Adrenal gland (tissue), 5 donors: ENCODE measurements around the gene SCAP.

Experiments
- POLR2A ChIP-seq, 2 donors: fragments of 450-650 bp; IDR thresholded peaks; one replicate each; pipeline ENCODE4 v1.6.1; 2017; ENCODE audit warnings: antibody characterized with exemption in 2 of 2, mild to moderate bottlenecking in 2 of 2, moderate library complexity in 1 of 2
- TF ChIP-seq, protein P1 (sequence below), 6 experiments: fragments of 450-650 bp in 4 of 6; fragments of 200-600 bp in 2 of 6; sonication (generic) in 1 of 6; IDR thresholded peaks; 1 replicate in 5 of 6; 2 replicates in 1 of 6; pipeline versions ENCODE4 v1.5.1 to v1.8.0; 2016 to 2021; ENCODE audit warnings: antibody characterized with exemption in 6 of 6, mild to moderate bottlenecking in 2 of 6, moderate library complexity in 1 of 6
- donor health status: DM: no; HTN: no; CAD: no.

DNA sequence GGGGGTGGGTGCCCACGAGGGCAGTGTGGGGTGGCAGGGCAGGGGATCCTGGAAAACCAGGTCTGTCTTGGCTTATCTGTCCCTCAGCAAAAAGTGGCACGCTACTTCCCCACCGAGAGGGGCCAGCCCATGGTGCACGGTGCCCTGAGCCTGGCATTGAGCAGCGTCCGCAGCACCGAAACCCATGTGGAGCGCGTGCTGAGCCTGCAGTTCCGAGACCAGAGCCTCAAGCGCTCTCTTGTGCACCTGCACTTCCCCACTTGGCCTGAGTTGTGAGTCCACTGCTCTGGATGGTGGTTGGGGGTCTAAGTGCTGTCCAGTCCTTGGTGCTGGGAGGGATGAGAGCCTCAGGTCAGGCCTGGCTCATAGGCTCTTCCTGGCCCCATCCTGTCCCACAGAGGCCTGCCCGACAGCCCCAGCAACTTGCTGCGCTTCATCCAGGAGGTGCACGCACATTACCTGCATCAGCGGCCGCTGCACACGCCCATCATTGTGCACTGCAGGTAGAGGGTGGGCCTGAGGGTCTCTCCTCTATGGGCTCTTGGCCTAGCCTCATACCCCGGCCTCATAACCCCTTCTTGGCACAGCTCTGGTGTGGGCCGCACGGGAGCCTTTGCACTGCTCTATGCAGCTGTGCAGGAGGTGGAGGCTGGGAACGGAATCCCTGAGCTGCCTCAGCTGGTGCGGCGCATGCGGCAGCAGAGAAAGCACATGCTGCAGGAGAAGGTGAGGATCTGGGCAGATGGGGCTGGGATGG lies 63.9 kb downstream of the SCAP start:
- no peak for TF ChIP-seq POLR2A (IDR thresholded peaks at IDR 0.05)
- TF ChIP-seq, protein P1, sequence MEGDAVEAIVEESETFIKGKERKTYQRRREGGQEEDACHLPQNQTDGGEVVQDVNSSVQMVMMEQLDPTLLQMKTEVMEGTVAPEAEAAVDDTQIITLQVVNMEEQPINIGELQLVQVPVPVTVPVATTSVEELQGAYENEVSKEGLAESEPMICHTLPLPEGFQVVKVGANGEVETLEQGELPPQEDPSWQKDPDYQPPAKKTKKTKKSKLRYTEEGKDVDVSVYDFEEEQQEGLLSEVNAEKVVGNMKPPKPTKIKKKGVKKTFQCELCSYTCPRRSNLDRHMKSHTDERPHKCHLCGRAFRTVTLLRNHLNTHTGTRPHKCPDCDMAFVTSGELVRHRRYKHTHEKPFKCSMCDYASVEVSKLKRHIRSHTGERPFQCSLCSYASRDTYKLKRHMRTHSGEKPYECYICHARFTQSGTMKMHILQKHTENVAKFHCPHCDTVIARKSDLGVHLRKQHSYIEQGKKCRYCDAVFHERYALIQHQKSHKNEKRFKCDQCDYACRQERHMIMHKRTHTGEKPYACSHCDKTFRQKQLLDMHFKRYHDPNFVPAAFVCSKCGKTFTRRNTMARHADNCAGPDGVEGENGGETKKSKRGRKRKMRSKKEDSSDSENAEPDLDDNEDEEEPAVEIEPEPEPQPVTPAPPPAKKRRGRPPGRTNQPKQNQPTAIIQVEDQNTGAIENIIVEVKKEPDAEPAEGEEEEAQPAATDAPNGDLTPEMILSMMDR (IDR thresholded peaks at IDR 0.05) = peak in 1 of 6 experiments; percentile 13
